ENCODE results near the gene HSD17B2.

Gene HSD17B2

GRCh38 chr16:81996664-81997509 is 38.2 kb upstream of the HSD17B2 start:
- H3K4me3 ChIP-seq (ENCODE audit: low read length), result no peak overlapping the region
- peak; percentile 20 for TF ChIP-seq CTCF (IDR thresholded peaks at IDR 0.05; ENCODE audit: insufficient read depth, low read depth, low read length, missing control alignments)
- DNase-seq (ENCODE audit: low read depth), result peak; percentile 50

GRCh38 chr16:81997738-81998137 is 37.3 kb upstream of the HSD17B2 start:
- DNase-seq (ENCODE audit: low read depth), result peak; percentile 67
- no peak for TF ChIP-seq CTCF (IDR thresholded peaks at IDR 0.05; ENCODE audit: insufficient read depth, low read depth, low read length, missing control alignments)
- no peak overlapping the region for H3K4me3 ChIP-seq (ENCODE audit: low read length)

- no peak for TF ChIP-seq CTCF (IDR thresholded peaks at IDR 0.05; ENCODE audit: insufficient read depth, low read depth, low read length, missing control alignments)
- H3K4me3 ChIP-seq (ENCODE audit: low read length), result no peak overlapping the region
- DNase-seq (ENCODE audit: low read depth), result peak; percentile 50
These were observed 32.2 kb upstream of the HSD17B2 start for GRCh38 chr16:82002831-82003230.

GRCh38 chr16:82004601-82005000 is 30.5 kb upstream of the HSD17B2 start:
- TF ChIP-seq CTCF (IDR thresholded peaks at IDR 0.05; ENCODE audit: insufficient read depth, low read depth, low read length, missing control alignments), result no peak
- no peak for DNase-seq (ENCODE audit: low read depth)
- no peak overlapping the region for H3K4me3 ChIP-seq (ENCODE audit: low read length)

GRCh38 chr16:82005027-82005830 is 29.8 kb upstream of the HSD17B2 start:
- H3K4me3 ChIP-seq (ENCODE audit: low read length), result no peak overlapping the region
- DNase-seq (ENCODE audit: low read depth), result no peak

GRCh38 chr16:82006036-82006435 is 29.0 kb upstream of the HSD17B2 start:
- H3K4me3 ChIP-seq (ENCODE audit: low read length), result no peak overlapping the region
- no peak for DNase-seq (ENCODE audit: low read depth)
- TF ChIP-seq CTCF (IDR thresholded peaks at IDR 0.05; ENCODE audit: insufficient read depth, low read depth, low read length, missing control alignments), result no peak

More at GRCh38 chr16:82005027-82005830, 29.8 kb upstream of the HSD17B2 start:
- TF ChIP-seq CTCF (IDR thresholded peaks at IDR 0.05; ENCODE audit: insufficient read depth, low read depth, low read length, missing control alignments), result no peak

All from epithelial cell of esophagus (primary cell).